ENCODE data around the gene SFTPB. TPM values are rescaled to one million over a fixed set of nuclear protein-coding genes. Genes with fewer than 3 reads are reported as not detected.
A peak's percentile ranks its signal among the peaks of the same experiment; 100 is the strongest.

SFTPB gene
- total RNA-seq, 1 experiment from 2014 or later: 0.26 TPM

DNA sequence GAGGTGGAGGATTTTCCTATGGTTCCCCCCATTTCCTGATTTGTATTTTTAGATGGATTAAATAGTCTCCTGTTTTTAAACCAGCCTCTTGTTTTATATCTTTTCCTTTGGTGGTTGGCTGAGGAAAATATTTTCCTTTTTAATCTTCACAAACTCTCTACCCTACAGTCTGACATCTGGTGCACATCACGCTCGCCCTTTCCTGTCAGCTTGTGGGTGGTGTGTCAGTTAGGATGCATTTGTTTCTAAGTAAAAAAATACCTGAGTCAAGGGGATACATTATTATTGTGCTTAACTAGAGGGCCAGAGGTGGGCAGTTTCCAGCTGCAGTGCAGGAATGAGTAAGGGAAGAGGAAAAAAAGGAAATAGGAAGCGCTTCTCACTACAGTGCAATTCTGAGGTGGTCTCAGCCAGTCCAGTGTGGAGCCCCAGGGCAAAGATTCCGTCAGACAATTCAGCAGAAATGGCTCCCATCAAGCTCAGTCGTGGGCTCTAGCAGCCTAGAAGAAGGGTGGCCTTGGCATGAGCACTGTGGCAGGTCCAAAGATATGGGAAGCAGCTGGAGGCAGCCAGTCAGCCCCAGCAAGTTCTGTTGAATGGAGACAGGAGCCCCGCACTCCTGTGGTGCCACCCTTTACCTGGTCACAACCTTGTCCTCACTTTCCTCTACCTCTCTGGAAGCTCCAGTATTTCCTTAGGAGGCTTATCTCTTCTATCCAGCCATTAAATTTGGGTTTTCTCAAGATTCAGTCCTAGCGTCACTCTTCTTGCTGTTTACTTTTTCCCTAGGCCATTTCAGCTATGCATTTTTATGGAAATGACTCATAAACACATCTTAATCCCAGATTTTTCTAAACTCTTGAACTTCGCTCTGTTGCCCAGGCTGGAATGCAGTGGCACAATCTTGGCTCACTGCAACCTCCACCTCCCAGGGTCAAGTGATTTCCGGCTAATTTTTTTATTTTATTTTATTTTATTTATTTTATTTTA is 18.5 kb downstream of the SFTPB start:
- peak overlapping the region; percentile 49 for H3K27ac Mint-ChIP-seq (ENCODE audit: low read depth, unreplicated experiment)
- H3K4me3 Mint-ChIP-seq (ENCODE audit: unreplicated experiment): no peak overlapping the region

DNA sequence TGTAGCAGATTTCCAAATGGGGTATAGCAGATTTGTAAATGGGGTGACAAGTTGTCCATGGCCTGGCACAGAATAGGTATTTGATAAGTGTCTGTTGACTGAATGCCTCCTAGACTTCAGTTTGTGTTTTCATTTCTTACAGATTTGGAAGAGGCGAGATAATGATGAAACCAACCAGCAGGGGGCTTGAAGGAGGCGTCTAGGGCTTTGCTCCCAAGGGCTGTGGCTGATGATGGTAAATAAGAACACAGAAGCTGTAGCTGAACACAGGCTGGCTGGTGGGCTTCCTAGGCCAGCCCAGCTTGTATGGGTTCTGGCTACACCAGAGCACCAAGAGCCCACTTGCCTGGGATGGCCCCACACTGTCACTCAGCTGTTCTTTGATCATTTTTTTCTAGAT is 19.4 kb downstream of the SFTPB start:
- TF ChIP-seq, protein P1, sequence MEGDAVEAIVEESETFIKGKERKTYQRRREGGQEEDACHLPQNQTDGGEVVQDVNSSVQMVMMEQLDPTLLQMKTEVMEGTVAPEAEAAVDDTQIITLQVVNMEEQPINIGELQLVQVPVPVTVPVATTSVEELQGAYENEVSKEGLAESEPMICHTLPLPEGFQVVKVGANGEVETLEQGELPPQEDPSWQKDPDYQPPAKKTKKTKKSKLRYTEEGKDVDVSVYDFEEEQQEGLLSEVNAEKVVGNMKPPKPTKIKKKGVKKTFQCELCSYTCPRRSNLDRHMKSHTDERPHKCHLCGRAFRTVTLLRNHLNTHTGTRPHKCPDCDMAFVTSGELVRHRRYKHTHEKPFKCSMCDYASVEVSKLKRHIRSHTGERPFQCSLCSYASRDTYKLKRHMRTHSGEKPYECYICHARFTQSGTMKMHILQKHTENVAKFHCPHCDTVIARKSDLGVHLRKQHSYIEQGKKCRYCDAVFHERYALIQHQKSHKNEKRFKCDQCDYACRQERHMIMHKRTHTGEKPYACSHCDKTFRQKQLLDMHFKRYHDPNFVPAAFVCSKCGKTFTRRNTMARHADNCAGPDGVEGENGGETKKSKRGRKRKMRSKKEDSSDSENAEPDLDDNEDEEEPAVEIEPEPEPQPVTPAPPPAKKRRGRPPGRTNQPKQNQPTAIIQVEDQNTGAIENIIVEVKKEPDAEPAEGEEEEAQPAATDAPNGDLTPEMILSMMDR (IDR thresholded peaks at IDR 0.05; ENCODE audit: unreplicated experiment): peak; percentile 20
- Mint-ChIP-seq H3K27ac (ENCODE audit: low read depth, unreplicated experiment) (peak overlapping the region; percentile 18), H3K4me1 (ENCODE audit: insufficient read depth, unreplicated experiment) (peaks cover 10% of the 10 kb centered on the region), H3K27me3 (ENCODE audit: insufficient read depth, unreplicated experiment) (no peaks in the 10 kb centered on the region), H3K9me3 (ENCODE audit: unreplicated experiment) (no peaks in the 10 kb centered on the region), H3K36me3 (ENCODE audit: insufficient read depth, unreplicated experiment) (peaks cover 97% of the 10 kb centered on the region), H3K4me3 (ENCODE audit: unreplicated experiment) (no peak overlapping the region)
- POLR2A ChIA-PET: no interaction called here
- peak; percentile 69 for DNase-seq (ENCODE audit: unreplicated experiment)
- intact Hi-C loops (cut with micrococcal nuclease): loop anchor here (1.0 kb wide), 1 partner anchor 59 kb away; no protein-coding TSS in a partner anchor
- CTCF ChIA-PET: interaction anchor here (0.6 to 7.2 kb wide), 11 partner anchors 11 to 179 kb away, joined by 3 to 52 read pairs (median 3); no protein-coding TSS in a partner anchor
- BruUV-seq (replicated peaks): no TSS peak

More for the DNA sequence above, 18.5 kb downstream of the SFTPB start:
- H3K4me1 Mint-ChIP-seq (ENCODE audit: insufficient read depth, unreplicated experiment): peaks cover 10% of the 10 kb centered on the region
- TF ChIP-seq, protein P1 (IDR thresholded peaks at IDR 0.05; ENCODE audit: unreplicated experiment): no peak
- no TSS peak for BruUV-seq (replicated peaks)
- H3K27me3 Mint-ChIP-seq (ENCODE audit: insufficient read depth, unreplicated experiment): no peaks in the 10 kb centered on the region
- intact Hi-C loops (cut with micrococcal nuclease): no loop called here
- H3K9me3 Mint-ChIP-seq (ENCODE audit: unreplicated experiment): no peaks in the 10 kb centered on the region
- H3K36me3 Mint-ChIP-seq (ENCODE audit: insufficient read depth, unreplicated experiment): peaks cover 97% of the 10 kb centered on the region
- POLR2A ChIA-PET: interaction anchor here (0.6 to 0.8 kb wide), 2 partner anchors 21 to 165 kb away, joined by 3 to 5 read pairs; no protein-coding TSS in a partner anchor
- peak; percentile 65 for DNase-seq (ENCODE audit: unreplicated experiment)
- CTCF ChIA-PET: interaction anchor here (0.6 to 7.2 kb wide), 13 partner anchors 9 to 166 kb away, joined by 3 to 52 read pairs (median 3); no protein-coding TSS in a partner anchor

DNA sequence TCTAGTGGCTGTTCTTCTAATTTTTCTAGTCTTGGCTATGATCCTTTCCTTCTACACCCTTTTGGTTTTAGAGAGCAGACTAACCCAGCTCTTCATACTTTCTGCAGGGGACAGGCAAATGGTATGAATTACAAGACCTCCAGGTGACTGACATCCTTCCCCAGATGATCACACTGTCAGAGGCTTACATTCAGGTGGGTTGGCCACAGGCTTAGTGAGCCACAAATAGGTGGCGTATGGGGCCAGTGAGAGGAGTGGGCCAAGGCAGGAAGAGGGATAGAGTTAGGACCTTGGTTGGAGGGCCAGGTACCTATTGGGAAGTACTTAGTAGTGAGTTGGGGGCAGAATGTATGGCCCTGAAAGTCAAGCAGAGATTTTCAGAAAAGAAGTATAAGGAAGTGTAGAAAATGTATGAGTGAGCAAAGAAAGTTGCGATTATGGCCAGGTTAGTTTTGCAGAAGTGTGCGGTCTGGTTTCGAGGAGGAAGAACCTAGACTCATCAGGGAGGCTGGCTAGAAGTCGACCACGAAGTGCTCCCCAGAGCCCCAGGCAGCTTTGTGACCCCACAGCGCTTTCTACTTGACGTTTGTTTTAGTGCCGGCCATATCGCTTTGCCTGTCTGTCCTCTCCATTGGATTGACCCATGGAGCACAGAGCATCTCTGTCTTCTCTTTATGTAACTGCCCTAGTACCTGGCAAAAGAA is 20.0 kb downstream of the SFTPB start:
- Mint-ChIP-seq H3K27ac (ENCODE audit: low read depth, unreplicated experiment) (peak overlapping the region; percentile 18), H3K9me3 (ENCODE audit: unreplicated experiment) (no peaks in the 10 kb centered on the region), H3K27me3 (ENCODE audit: insufficient read depth, unreplicated experiment) (no peaks in the 10 kb centered on the region), H3K4me3 (ENCODE audit: unreplicated experiment) (no peak overlapping the region), H3K4me1 (ENCODE audit: insufficient read depth, unreplicated experiment) (peaks cover 10% of the 10 kb centered on the region), H3K36me3 (ENCODE audit: insufficient read depth, unreplicated experiment) (peaks cover 97% of the 10 kb centered on the region)
- no peak for DNase-seq (ENCODE audit: unreplicated experiment)
- ChIA-PET CTCF (interaction anchor here (0.7 to 7.2 kb wide), 8 partner anchors 11 to 428 kb away, joined by 3 to 52 read pairs (median 3); no protein-coding TSS in a partner anchor), POLR2A (no interaction called here)
- intact Hi-C loops (cut with micrococcal nuclease): loop anchor here (1.0 kb wide), 1 partner anchor 59 kb away; no protein-coding TSS in a partner anchor
- TF ChIP-seq, protein P1 (IDR thresholded peaks at IDR 0.05; ENCODE audit: unreplicated experiment): no peak
- BruUV-seq (replicated peaks): no TSS peak
